HL-60 (cell line): ENCODE measurements around the gene CELF2.

Experiments used
- CTCF ChIP-seq: IDR thresholded peaks from one replicate; pipeline ENCODE4 v1.5.1; 2011; ENCODE audit warnings: low read length, control low read depth, inconsistent platforms; ENCODE audit not compliant: insufficient read depth
- POLR2AphosphoS5 ChIP-seq: IDR thresholded peaks from 2 replicates; pipeline ENCODE4 v1.6.1; 2012; ENCODE audit warnings: low read depth
- REST ChIP-seq: IDR thresholded peaks from 2 replicates; pipeline ENCODE4 v1.6.1; 2012; ENCODE audit warnings: low read depth; ENCODE audit not compliant: insufficient replicate concordance
- SPI1 ChIP-seq: IDR thresholded peaks from 2 replicates; pipeline ENCODE4 v1.6.1; 2012; ENCODE audit warnings: low read depth, mild to moderate bottlenecking, borderline replicate concordance

- TF ChIP-seq CTCF: no peak
- no peak for TF ChIP-seq POLR2AphosphoS5
- no peak for TF ChIP-seq SPI1
- no peak for TF ChIP-seq REST
These were observed 67.9 kb downstream of the CELF2 start for GRCh38 chr10:11085545-11085944.
